ENCODE results near the gene CWF19L2.
"Not testable (repeated sequence)": the region's sequence is repeated elsewhere in the genome, so short reads cannot be mapped to it uniquely, and the experiment has no call there.

The CWF19L2 gene

DNA sequence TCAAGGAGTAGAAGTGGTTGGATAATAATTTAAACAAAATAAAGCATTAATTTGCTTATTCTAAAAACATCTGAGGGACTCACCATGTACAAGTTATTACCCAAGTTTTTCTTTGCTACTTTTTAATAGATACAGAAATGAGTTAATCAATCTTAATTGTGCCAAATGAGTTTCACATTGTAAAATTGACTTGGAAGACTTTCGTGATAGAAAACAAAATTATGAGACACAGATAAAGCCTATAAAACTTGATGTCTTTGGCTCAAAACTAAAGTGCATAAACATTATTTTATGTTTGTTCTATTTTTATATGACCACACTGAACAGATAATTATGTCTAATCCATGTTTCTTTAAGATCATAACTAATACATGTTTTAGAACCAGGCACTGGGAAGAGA lies 10.1 kb upstream of the CWF19L2 start:
- no peak overlapping the region for H3K4me3 Mint-ChIP-seq
- no peaks in the 10 kb centered on the region for H3K4me1 Mint-ChIP-seq (ENCODE audit: low read depth)
- H3K27me3 Mint-ChIP-seq = peaks cover 23% of the 10 kb centered on the region
- H3K27ac Mint-ChIP-seq = no peak overlapping the region
- intact Hi-C loops (cut with micrococcal nuclease) = no loop called here
- H3K36me3 Mint-ChIP-seq (ENCODE audit: low read depth) = no peaks in the 10 kb centered on the region
- H3K9me3 Mint-ChIP-seq = peaks cover 10% of the 10 kb centered on the region

DNA sequence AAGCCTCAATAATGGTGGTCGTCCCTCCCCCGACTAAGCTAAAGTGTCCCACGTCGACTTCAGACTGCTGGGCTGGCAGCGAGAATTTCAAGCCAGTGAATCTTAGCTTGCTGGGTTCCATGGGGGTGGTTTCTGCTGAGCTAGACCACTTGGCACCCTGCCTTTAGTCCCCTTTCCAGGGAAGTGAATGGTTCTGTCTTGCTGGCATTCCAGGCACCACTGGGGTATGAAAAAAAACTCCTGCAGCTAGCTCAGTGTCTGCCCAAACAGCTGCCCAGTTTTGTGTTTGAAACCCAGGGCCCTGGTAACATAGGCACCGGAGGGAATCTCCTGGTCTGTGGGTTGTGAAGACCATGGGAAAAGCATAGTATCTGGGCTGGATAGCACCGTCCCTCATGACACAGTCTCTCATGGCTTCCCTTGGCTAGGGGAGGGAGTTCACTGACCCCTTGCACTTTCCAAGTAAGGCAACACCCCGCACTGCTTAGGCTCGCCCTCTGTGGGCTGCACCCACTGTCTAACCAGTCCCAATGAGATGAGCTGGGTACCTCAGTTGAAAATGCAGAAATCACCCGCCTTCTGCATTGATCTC lies 8.7 kb upstream of the CWF19L2 start:
- Mint-ChIP-seq H3K9me3 (peaks cover 10% of the 10 kb centered on the region), H3K27me3 (peaks cover 32% of the 10 kb centered on the region)
- intact Hi-C loops (cut with micrococcal nuclease); H3K36me3 Mint-ChIP-seq (ENCODE audit: low read depth); H3K4me1 Mint-ChIP-seq (ENCODE audit: low read depth); H3K4me3 Mint-ChIP-seq; H3K27ac Mint-ChIP-seq: not testable (repeated sequence)

DNA sequence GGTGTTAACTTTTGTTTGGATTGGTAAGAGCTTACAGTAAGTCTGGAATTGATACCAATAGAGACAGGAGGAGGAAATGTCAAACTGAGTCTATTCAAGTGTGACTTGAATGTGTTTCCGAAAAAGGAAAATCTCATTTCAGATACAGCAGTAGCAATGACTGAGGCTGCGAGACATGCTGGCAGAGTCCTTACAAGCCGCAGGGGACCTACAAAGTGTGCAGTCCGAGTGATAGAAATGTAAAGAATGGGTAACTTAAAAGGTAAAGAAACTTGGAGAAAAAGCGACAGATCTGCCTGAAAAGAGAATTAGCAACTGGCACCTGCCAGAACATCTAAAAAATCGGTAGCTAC lies 444 bp downstream of the CWF19L2 start:
- H3K27me3 Mint-ChIP-seq = peaks cover 16% of the 10 kb centered on the region
- peaks cover 16% of the 10 kb centered on the region for H3K4me1 Mint-ChIP-seq (ENCODE audit: low read depth)
- intact Hi-C loops (cut with micrococcal nuclease) = loop anchor here (2.0 kb wide), 1 partner anchor 108 kb away; the partner anchor contains the start of gene ALKBH8
- H3K9me3 Mint-ChIP-seq = no peaks in the 10 kb centered on the region
- H3K4me3 Mint-ChIP-seq = peak overlapping the region; percentile 86
- H3K27ac Mint-ChIP-seq = peak overlapping the region; percentile 91
- H3K36me3 Mint-ChIP-seq (ENCODE audit: low read depth) = peaks cover 38% of the 10 kb centered on the region

DNA sequence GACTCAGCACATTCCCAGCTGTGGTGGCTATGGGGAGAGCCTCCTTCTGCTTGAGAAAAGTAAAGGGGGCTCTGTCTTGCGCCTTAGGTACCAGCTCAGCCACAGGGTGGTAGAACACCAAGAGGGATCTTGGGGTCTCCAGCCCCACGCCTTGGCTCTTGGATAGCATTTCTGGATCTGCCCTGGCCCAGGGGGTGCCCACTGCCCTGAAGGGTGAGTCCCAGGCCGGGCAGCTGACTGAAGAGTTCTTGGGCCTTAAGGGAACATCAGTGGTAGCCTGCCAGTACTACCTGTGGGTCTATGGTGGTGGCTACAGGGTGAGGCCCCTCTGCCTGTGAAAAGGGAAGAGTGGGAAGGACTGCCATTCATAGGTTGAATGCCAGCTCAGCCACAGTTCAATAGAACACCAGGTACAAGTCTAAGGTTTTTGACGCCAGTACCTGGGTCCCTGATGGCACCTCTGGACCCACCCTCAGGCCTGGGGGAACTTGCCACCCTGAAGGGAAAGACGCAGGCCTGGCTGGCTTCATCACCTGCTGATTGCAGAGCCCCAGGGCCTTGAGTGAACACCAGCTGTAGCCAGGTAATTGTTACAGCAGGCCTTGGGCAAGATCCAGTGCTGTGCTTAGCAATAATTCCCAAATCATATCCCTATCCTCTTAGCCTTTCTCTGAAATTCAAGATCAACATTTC lies 3.9 kb downstream of the CWF19L2 start:
- intact Hi-C loops (cut with micrococcal nuclease) = no loop called here
- peaks cover 63% of the 10 kb centered on the region for H3K36me3 Mint-ChIP-seq (ENCODE audit: low read depth)
- no peak overlapping the region for H3K27ac Mint-ChIP-seq
- peaks cover 16% of the 10 kb centered on the region for H3K4me1 Mint-ChIP-seq (ENCODE audit: low read depth)
- H3K27me3 Mint-ChIP-seq = no peaks in the 10 kb centered on the region
- H3K9me3 Mint-ChIP-seq = no peaks in the 10 kb centered on the region
- H3K4me3 Mint-ChIP-seq = no peak overlapping the region

DNA sequence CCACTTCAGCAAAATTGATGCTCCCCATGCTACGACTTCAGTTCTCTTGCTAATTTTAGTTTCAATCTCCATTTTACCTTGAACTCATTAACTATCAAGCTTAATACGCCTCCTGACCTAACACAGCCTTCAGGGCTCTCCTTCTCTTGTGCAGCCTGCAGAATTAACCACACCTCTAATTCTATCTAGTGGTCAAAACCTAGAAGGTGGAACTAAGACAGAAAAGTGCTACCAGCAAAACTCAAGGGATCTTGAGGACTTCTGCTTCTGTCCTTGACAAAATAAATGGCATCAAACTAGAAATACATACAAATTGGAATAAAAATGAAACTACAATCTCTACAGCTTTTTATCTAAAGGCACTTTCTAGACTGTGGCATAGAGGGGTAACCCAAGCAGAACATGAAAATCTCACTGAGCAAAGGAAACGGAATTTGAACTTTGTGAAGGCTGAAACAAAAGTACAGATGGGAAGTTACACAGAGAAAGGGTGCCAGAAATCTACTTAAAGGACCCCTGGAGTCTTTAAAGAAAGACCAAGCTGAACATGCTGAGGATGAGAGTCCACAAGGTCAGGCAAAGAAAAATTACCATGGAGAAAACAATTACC lies 10.7 kb downstream of the CWF19L2 start:
- Mint-ChIP-seq H3K9me3 (no peaks in the 10 kb centered on the region), H3K27me3 (no peaks in the 10 kb centered on the region), H3K4me3 (no peak overlapping the region), H3K4me1 (ENCODE audit: low read depth) (no peaks in the 10 kb centered on the region), H3K27ac (no peak overlapping the region), H3K36me3 (ENCODE audit: low read depth) (peaks cover 89% of the 10 kb centered on the region)
- intact Hi-C loops (cut with micrococcal nuclease) = no loop called here

DNA sequence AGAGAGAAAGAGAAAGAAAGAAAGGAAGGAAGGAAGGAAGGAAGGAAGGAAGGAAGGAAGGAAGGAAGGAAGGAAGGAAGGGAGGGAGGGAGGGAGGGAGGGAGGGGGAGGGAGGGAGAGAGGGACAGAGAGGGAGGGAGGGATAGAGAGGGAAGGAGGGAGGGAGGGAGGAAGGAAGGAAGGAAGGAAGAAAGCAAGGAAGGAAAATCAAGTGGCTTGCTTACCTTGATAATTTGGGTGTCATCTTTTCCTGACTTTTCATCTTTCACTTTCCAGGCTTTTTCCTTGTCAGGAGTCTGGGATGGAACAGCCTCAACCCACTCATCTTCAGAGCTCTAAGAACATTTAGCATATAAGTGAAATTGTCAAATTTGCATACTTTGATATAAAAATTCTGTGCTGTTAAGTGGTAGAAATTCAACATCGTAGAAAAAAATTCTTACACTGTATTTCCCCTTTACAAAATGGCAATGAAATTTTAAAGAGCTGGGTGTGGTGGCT lies 14.9 kb downstream of the CWF19L2 start:
- peaks cover 90% of the 10 kb centered on the region for H3K36me3 Mint-ChIP-seq (ENCODE audit: low read depth)
- H3K9me3 Mint-ChIP-seq = no peaks in the 10 kb centered on the region
- no peaks in the 10 kb centered on the region for H3K27me3 Mint-ChIP-seq
- H3K4me1 Mint-ChIP-seq (ENCODE audit: low read depth) = no peaks in the 10 kb centered on the region
- H3K27ac Mint-ChIP-seq = no peak overlapping the region
- H3K4me3 Mint-ChIP-seq = no peak overlapping the region
- intact Hi-C loops (cut with micrococcal nuclease) = no loop called here

DNA sequence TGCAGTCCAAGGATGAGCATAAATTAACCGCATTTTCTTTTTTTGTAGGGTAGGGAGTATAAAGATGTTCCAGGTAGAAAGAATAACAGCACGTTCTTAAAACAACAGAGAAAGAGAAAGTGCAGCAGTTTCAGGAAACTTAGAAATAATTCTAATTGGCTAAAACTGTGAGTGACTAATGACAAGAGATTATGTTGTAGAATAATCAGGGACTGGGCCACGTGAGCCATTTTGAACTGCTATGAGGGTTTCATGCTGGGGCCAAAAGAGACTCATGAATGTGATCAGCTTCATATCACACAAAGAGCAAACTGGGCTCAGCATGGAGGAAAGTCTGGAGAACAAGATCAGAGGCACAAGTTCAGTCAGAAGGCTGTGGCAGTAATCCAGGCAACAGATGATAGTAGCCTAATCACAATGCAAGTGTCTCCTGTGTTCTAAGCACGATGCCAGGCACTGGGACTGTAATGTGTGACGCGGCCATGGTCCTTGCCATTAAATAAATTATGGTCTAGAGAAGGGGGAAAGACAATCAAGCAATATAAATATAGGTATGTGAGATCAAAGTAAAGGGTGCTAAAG lies 17.9 kb downstream of the CWF19L2 start:
- intact Hi-C loops (cut with micrococcal nuclease) = no loop called here
- Mint-ChIP-seq H3K4me1 (ENCODE audit: low read depth) (no peaks in the 10 kb centered on the region), H3K4me3 (no peak overlapping the region), H3K9me3 (no peaks in the 10 kb centered on the region), H3K27me3 (no peaks in the 10 kb centered on the region), H3K27ac (no peak overlapping the region), H3K36me3 (ENCODE audit: low read depth) (peaks cover 60% of the 10 kb centered on the region)

DNA sequence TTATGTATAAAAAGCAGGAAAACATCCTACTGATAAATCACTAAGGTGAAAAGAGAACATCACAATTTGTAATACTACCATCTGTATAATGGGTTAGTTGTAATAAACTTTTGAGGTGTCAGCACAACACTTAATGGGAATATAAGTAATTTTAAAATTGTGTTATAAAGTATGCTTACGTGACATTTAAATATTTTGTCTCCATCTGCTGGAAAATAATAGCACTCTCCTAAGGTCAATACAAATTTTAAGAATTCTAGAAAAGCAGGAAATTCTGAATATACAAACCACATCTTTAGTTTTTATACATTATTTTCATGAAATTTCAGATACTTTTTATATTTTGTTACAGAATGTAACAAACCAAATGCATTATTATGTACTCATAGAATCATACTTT lies 19.5 kb downstream of the CWF19L2 start:
- H3K9me3 Mint-ChIP-seq = no peaks in the 10 kb centered on the region
- intact Hi-C loops (cut with micrococcal nuclease) = no loop called here
- H3K36me3 Mint-ChIP-seq (ENCODE audit: low read depth) = peaks cover 46% of the 10 kb centered on the region
- no peak overlapping the region for H3K4me3 Mint-ChIP-seq
- no peaks in the 10 kb centered on the region for H3K27me3 Mint-ChIP-seq
- no peak overlapping the region for H3K27ac Mint-ChIP-seq
- H3K4me1 Mint-ChIP-seq (ENCODE audit: low read depth) = no peaks in the 10 kb centered on the region

DNA sequence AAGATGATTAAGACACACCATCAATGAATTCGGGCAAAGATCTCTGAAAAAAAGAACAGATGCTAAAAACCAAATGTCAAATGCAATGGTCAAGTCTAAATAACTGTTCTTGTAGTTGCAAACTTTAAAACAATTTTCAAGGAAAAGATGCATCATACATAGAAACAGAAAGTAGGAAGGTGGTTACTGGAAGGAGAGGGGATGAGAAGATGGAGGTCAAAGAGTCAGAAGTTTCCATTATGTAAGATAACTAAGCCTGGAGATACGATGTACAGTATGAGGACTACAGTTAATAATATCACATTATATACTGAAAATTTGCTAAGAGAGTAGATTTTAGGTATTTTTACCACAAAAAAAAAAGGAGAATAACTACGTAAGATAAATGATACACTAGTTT lies 27.1 kb downstream of the CWF19L2 start:
- Mint-ChIP-seq H3K36me3 (ENCODE audit: low read depth) (peaks cover 50% of the 10 kb centered on the region), H3K27me3 (no peaks in the 10 kb centered on the region), H3K27ac (no peak overlapping the region), H3K9me3 (no peaks in the 10 kb centered on the region), H3K4me3 (no peak overlapping the region), H3K4me1 (ENCODE audit: low read depth) (no peaks in the 10 kb centered on the region)
- intact Hi-C loops (cut with micrococcal nuclease) = no loop called here

DNA sequence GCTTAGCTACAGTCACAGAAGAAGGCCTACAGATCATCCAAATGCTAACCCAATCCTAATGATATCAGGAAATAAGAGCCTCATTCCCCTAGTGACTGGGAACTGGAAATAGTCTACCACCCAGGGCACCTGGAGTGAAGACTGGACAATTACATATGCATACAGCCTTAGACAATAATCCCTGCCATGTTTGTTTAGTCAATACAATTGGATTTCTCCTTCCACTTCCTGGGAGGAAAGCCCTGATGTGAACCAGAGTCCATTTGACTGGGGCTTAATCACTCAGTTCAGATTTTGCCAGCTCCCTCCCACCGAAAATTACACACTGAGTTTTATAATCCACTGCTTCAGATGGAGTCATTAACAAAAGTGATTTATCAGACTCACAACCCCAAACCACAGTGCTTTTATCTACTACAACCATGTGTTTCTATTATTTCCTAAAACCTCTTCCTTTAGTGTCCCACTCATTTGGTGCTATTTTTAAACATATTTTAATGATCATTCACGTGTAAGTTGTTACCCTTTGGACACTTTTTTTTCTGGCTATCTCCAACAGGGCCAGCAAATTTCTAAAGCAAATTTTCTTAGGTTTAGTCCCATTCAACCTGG lies 29.9 kb downstream of the CWF19L2 start:
- Mint-ChIP-seq H3K4me3 (no peak overlapping the region), H3K27me3 (no peaks in the 10 kb centered on the region), H3K4me1 (ENCODE audit: low read depth) (no peaks in the 10 kb centered on the region), H3K27ac (no peak overlapping the region), H3K36me3 (ENCODE audit: low read depth) (peaks cover 57% of the 10 kb centered on the region), H3K9me3 (no peaks in the 10 kb centered on the region)
- intact Hi-C loops (cut with micrococcal nuclease) = no loop called here

DNA sequence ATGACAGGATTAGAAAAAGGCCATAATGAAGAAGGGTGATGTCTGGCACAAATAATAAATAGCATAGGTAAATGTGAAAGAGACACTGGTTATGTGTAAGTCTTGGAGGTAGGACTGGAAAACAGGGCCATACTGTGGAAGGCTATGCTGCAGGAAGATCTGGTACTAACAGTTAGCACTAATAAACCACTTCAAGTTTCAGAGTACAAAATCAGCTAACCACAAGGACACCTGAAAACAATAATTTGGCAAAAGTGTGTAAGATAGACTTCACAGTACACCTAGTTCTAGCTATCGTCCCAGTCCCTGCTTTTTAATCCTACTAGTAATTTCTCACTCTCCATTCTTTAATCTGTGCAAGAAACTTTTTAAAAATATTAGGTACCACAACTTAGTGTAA lies 44.3 kb downstream of the CWF19L2 start:
- H3K4me3 Mint-ChIP-seq = no peak overlapping the region
- H3K9me3 Mint-ChIP-seq = no peaks in the 10 kb centered on the region
- peaks cover 63% of the 10 kb centered on the region for H3K36me3 Mint-ChIP-seq (ENCODE audit: low read depth)
- no peak overlapping the region for H3K27ac Mint-ChIP-seq
- intact Hi-C loops (cut with micrococcal nuclease) = no loop called here
- H3K27me3 Mint-ChIP-seq = no peaks in the 10 kb centered on the region
- no peaks in the 10 kb centered on the region for H3K4me1 Mint-ChIP-seq (ENCODE audit: low read depth)

DNA sequence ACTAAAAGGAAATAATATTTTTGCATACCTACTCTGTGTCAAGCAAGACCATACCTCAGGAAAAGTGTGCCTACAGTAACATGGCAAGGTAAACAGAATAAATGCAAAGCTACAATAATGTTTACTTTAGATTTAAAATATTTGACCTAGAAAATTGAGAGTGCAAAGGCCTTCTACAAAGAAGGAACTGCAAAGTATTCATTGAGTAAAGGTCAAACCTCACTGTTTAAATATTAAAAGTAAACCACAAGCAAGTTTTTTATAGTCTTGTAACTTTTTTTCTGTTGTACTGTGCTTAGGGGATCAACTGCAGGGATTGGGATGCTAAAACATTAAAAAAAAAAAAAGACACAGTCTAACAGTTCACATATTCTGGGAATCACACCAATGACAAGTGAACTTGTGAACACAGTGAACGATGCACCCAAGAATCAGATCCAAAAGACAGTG lies 48.8 kb downstream of the CWF19L2 start:
- H3K9me3 Mint-ChIP-seq = peaks cover under 1% of the 10 kb centered on the region
- H3K4me3 Mint-ChIP-seq = no peak overlapping the region
- H3K27me3 Mint-ChIP-seq = no peaks in the 10 kb centered on the region
- intact Hi-C loops (cut with micrococcal nuclease) = no loop called here
- H3K4me1 Mint-ChIP-seq (ENCODE audit: low read depth) = no peaks in the 10 kb centered on the region
- H3K36me3 Mint-ChIP-seq (ENCODE audit: low read depth) = peaks cover 43% of the 10 kb centered on the region
- H3K27ac Mint-ChIP-seq = no peak overlapping the region

DNA sequence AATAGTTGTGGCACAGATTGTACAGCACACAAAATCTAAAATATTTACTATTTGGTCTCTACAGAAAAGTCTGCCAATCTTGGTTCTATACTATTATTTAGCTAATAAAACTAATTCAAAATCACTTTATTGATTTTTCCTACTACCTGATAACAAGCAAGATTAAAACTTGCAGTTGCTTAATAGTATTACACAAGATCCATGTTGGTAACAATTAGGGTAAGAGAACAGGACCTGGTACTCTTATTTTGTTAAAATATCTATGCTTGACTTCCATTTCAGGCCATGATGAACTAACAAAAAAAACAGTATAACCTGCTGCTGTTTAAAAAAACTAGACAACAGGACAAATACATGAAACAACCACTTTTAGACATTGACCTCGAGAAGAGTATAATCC lies 52.4 kb downstream of the CWF19L2 start:
- intact Hi-C loops (cut with micrococcal nuclease) = no loop called here
- peaks cover 32% of the 10 kb centered on the region for H3K36me3 Mint-ChIP-seq (ENCODE audit: low read depth)

DNA sequence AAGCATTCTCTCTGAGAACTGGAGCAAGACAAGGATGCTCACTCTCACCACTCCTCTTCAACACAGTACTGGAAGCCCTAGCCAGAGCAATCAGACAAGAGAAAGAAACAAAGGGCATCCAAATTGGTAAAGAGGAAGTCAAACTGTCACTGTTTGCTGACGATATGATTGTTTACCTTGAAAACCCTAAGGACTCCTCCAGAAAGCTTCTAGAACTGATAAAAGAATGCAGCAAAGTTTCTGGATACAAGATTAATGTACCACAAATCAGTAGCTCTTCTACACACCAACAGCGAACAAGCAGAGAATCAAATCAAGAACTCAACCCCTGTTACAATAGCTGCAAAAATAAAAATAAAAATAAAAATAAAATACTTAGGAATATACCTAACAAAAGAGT lies 56.5 kb downstream of the CWF19L2 start:
- H3K27me3 Mint-ChIP-seq; H3K4me1 Mint-ChIP-seq (ENCODE audit: low read depth); H3K27ac Mint-ChIP-seq; intact Hi-C loops (cut with micrococcal nuclease); H3K4me3 Mint-ChIP-seq: not testable (repeated sequence)
- Mint-ChIP-seq H3K36me3 (ENCODE audit: low read depth) (peaks cover 54% of the 10 kb centered on the region), H3K9me3 (peaks cover 39% of the 10 kb centered on the region)

More for the DNA sequence above, 52.4 kb downstream of the CWF19L2 start:
- Mint-ChIP-seq H3K9me3 (peaks cover 14% of the 10 kb centered on the region), H3K27ac (no peak overlapping the region), H3K4me1 (ENCODE audit: low read depth) (no peaks in the 10 kb centered on the region), H3K4me3 (no peak overlapping the region), H3K27me3 (no peaks in the 10 kb centered on the region)

All from dendritic cell treated with granulocyte-macrophage colony-stimulating factor and Interleukin-4, amounts not matched to agents 40 ng/mL and 50 ng/mL, for 4 days (primary cell).